Smooth muscle cell (in vitro differentiated cells): ENCODE results near the gene NRDC. TPM values are rescaled to one million over a fixed set of nuclear protein-coding genes. Genes with fewer than 3 reads are reported as not detected.
"Not testable (repeated sequence)": the region's sequence is repeated elsewhere in the genome, so short reads cannot be mapped to it uniquely, and the experiment has no call there.

ENCODE experiments used
- DNase-seq: peaks from one replicate; lab custom pipeline; 2025; ENCODE audit not compliant: unreplicated experiment; lab: John Stamatoyannopoulos, UW
- H2AFZ ChIP-seq: fragments of 200-600 bp; sonication (generic); 2 replicates; pipeline ENCODE4 v1.6.0; 2016; ENCODE audit warnings: antibody characterized with exemption, low read depth, mild to moderate bottlenecking
- H3F3A ChIP-seq: fragments of 200-600 bp; sonication (generic); 2 replicates; pipeline ENCODE4 v1.6.0; 2017; ENCODE audit warnings: antibody characterized with exemption, low read depth
- H3K27ac ChIP-seq: fragments of 200-600 bp; sonication (generic); 2 replicates; pipeline ENCODE4 v1.5.1; 2016; ENCODE audit warnings: low read depth, mild to moderate bottlenecking
- H3K27me3 ChIP-seq: fragments of 200-600 bp; sonication (generic); 2 replicates; pipeline ENCODE4 v1.6.1; 2016; ENCODE audit warnings: low read depth, mild to moderate bottlenecking
- H3K36me3 ChIP-seq: fragments of 200-600 bp; sonication (generic); 2 replicates; pipeline ENCODE4 v1.5.1; 2016; ENCODE audit warnings: low read depth
- H3K4me1 ChIP-seq: fragments of 200-600 bp; sonication (generic); 2 replicates; pipeline ENCODE4 v1.5.1; 2016; ENCODE audit warnings: low read depth
- H3K4me2 ChIP-seq: fragments of 200-600 bp; sonication (generic); 2 replicates; pipeline ENCODE4 v1.6.0; 2016; ENCODE audit warnings: mild to moderate bottlenecking
- H3K4me3 ChIP-seq: fragments of 200-600 bp; sonication (generic); 2 replicates; pipeline ENCODE4 v1.5.1; 2016; ENCODE audit warnings: mild to moderate bottlenecking
- H3K79me2 ChIP-seq: fragments of 200-600 bp; sonication (generic); 2 replicates; pipeline ENCODE4 v1.6.0; 2016; ENCODE audit warnings: low read depth, mild to moderate bottlenecking
- H3K9ac ChIP-seq: fragments of 200-600 bp; sonication (generic); 2 replicates; pipeline ENCODE4 v1.6.0; 2016; ENCODE audit warnings: low read depth
- H3K9me3 ChIP-seq: fragments of 200-600 bp; sonication (generic); replicated peaks from 2 replicates; pipeline ENCODE4 v1.5.1; 2016; ENCODE audit warnings: low read depth
- H4K20me1 ChIP-seq: fragments of 200-600 bp; sonication (generic); 2 replicates; pipeline ENCODE4 v1.6.0; 2016; ENCODE audit warnings: low read depth
- CTCF ChIP-seq: fragments of 200-600 bp; sonication (generic); IDR thresholded peaks from 2 replicates; pipeline ENCODE4 v1.5.1; 2017; ENCODE audit warnings: borderline replicate concordance, mild to moderate bottlenecking, antibody characterized with exemption; ENCODE audit not compliant: insufficient read depth, poor library complexity, severe bottlenecking
- WGBS: methylation state at CpG from one replicate; pipeline ENCODE4 v1.1.7; 2016; ENCODE audit warnings: low lambda C conversion rate; 5-methylcytosine and 5-hydroxymethylcytosine counted together
- polyA plus RNA-seq: library from polyadenylated mRNA; unstranded; fragments of >200 nt; fragmentation: Nextera tagmentation; extraction: Ambion mirVana; gene quantifications from 2 replicates; pipeline ENCODE4 v1.2.1, GENCODE V29; 2016
- total RNA-seq: library from RNA; depleted of rRNA; stranded (reverse); fragments of >200 nt; gene quantifications from 2 replicates; pipeline ENCODE4 v1.2.3, GENCODE V29; 2014

The NRDC gene
- total and polyA plus RNA-seq, 2 experiments from 2014 or later, result 81.5 to 96.1 TPM

GRCh38 chr1:51898090-51898734 is 19.7 kb upstream of the NRDC start:
- Histone ChIP-seq H3K9ac (peak overlapping the region; percentile 4), H3K36me3 (no peaks in the 10 kb centered on the region), H3K9me3 (no peaks in the 10 kb centered on the region), H3K4me3 (no peak overlapping the region), H3K4me1 (peaks cover 7% of the 10 kb centered on the region), H3K27me3 (no peaks in the 10 kb centered on the region), H4K20me1 (no peaks in the 10 kb centered on the region), H3K79me2 (no peaks in the 10 kb centered on the region), H3F3A (peaks cover 5% of the 10 kb centered on the region), H2AFZ (no peak overlapping the region), H3K4me2 (peak overlapping the region; percentile 72), H3K27ac (peak overlapping the region; percentile 88)
- no peak for DNase-seq
- WGBS, result 61% methylated on average over 6 of the region's 6 CpGs
- no peak for TF ChIP-seq CTCF

DNA sequence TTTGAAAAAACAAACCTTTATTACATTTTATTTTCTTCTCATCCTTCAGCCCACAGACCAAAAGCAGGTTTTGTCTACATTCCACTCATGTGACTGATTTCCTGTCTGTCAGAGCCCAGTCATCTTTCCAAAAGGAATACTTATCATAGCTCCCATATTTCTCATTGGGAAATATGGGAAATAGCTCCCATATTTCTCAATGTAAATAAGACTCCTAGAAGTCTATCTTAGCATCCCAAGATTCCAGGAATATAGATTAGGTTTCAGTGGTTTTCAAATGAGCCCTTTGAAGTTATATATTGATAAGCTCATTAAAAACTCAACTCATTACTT is 19.1 kb upstream of the NRDC start:
- Histone ChIP-seq H3K9me3 (no peaks in the 10 kb centered on the region), H3K27ac (peak overlapping the region; percentile 88), H4K20me1 (no peaks in the 10 kb centered on the region), H3K4me1 (peaks cover 7% of the 10 kb centered on the region), H3K36me3 (no peaks in the 10 kb centered on the region), H2AFZ (no peak overlapping the region), H3F3A (peaks cover 5% of the 10 kb centered on the region), H3K4me3 (no peak overlapping the region), H3K4me2 (peak overlapping the region; percentile 72), H3K27me3 (no peaks in the 10 kb centered on the region), H3K79me2 (no peaks in the 10 kb centered on the region), H3K9ac (peak overlapping the region; percentile 4)
- TF ChIP-seq CTCF, result no peak
- no peak for DNase-seq

- not testable (repeated sequence) for H4K20me1 ChIP-seq, H3F3A ChIP-seq, H3K4me3 ChIP-seq, H3K79me2 ChIP-seq, H3K4me2 ChIP-seq, H3K9ac ChIP-seq, H2AFZ ChIP-seq, H3K36me3 ChIP-seq, DNase-seq, H3K4me1 ChIP-seq, H3K9me3 ChIP-seq, H3K27ac ChIP-seq
- peaks cover 15% of the 10 kb centered on the region for H3K27me3 ChIP-seq
- whole genome bisulfite sequencing, result 85% methylated on average over 2 of the region's 2 CpGs
These were observed 16.2 kb upstream of the NRDC start for GRCh38 chr1:51894748-51895147.

GRCh38 chr1:51878308-51878615 is 265 bp downstream of the NRDC start:
- H3K27me3 ChIP-seq, result peaks cover 14% of the 10 kb centered on the region
- peak overlapping the region; percentile 97 for H3K4me3 ChIP-seq
- H3F3A ChIP-seq, result peaks cover 11% of the 10 kb centered on the region
- peak overlapping the region; percentile 93 for H3K27ac ChIP-seq
- WGBS, result under 1% methylated on average over 17 of the region's 17 CpGs
- H2AFZ ChIP-seq, result peak overlapping the region; percentile 73
- TF ChIP-seq CTCF, result no peak
- no peaks in the 10 kb centered on the region for H3K9me3 ChIP-seq
- H4K20me1 ChIP-seq, result peaks cover 37% of the 10 kb centered on the region
- H3K4me2 ChIP-seq, result peak overlapping the region; percentile 98
- peaks cover 32% of the 10 kb centered on the region for H3K4me1 ChIP-seq
- no peaks in the 10 kb centered on the region for H3K36me3 ChIP-seq
- peaks cover 50% of the 10 kb centered on the region for H3K79me2 ChIP-seq
- peak overlapping the region; percentile 98 for H3K9ac ChIP-seq
- no peak for DNase-seq
